A172 (cell line): ENCODE measurements around the gene GARNL3. TPM values are rescaled to one million over a fixed set of nuclear protein-coding genes. Genes with fewer than 3 reads are reported as not detected.

Experiments
- DNase-seq: peaks from one replicate; pipeline ENCODE4 v3.0.0-alpha.2; 2015; ENCODE audit warnings: low spot score
- total RNA-seq: library from RNA; depleted of rRNA; stranded (reverse); fragments of >200 nt; shearing (Covaris generic); gene quantifications from 2 replicates; pipeline ENCODE4 v1.2.3, GENCODE V29; 2014; rRNA removed

Gene GARNL3
- 5.8 and 6.3 TPM in 2 replicates for total RNA-seq

GRCh38 chr9:127264462-127265219 is at the start of gene GARNL3:
Gene GARNL3 (plus strand): TSS chr9:127264774. CDS start chr9:127264878, 104 bp downstream.
- no peak for DNase-seq

GRCh38 chr9:127215268-127216209 is 49.0 kb upstream of the GARNL3 start:
- DNase-seq, result no peak

- no peak for DNase-seq
These were observed 48.2 kb upstream of the GARNL3 start for GRCh38 chr9:127216210-127216887.

GRCh38 chr9:127216888-127217217 is 47.7 kb upstream of the GARNL3 start:
- DNase-seq, result no peak

- no peak for DNase-seq
These were observed 45.8 kb upstream of the GARNL3 start for GRCh38 chr9:127218818-127219217.

GRCh38 chr9:127219520-127219919 is 45.1 kb upstream of the GARNL3 start:
- DNase-seq, result no peak

GRCh38 chr9:127221695-127222094 is 42.9 kb upstream of the GARNL3 start:
- no peak for DNase-seq

GRCh38 chr9:127222388-127223095 is 42.0 kb upstream of the GARNL3 start:
- no peak for DNase-seq

- DNase-seq, result no peak
These were observed 41.3 kb upstream of the GARNL3 start for GRCh38 chr9:127223266-127223665.

- DNase-seq, result no peak
These were observed 40.8 kb upstream of the GARNL3 start for GRCh38 chr9:127223810-127224177.

GRCh38 chr9:127224178-127224882 is 40.2 kb upstream of the GARNL3 start:
- peak; percentile 77 for DNase-seq

GRCh38 chr9:127224883-127225739 is 39.5 kb upstream of the GARNL3 start:
- peak; percentile 89 for DNase-seq

- no peak for DNase-seq
These were observed 38.6 kb upstream of the GARNL3 start for GRCh38 chr9:127225801-127226625.

- DNase-seq, result no peak
These were observed 34.7 kb upstream of the GARNL3 start for GRCh38 chr9:127229691-127230417.

GRCh38 chr9:127231666-127232065 is 32.9 kb upstream of the GARNL3 start:
- DNase-seq, result no peak

GRCh38 chr9:127232833-127233549 is 31.6 kb upstream of the GARNL3 start:
- DNase-seq, result no peak

- no peak for DNase-seq
These were observed 31.0 kb upstream of the GARNL3 start for GRCh38 chr9:127233550-127233949.

GRCh38 chr9:127233989-127234388 is 30.6 kb upstream of the GARNL3 start:
- DNase-seq, result no peak
